Tibial artery (tissue), 4 donors: ENCODE data around the gene TAF1A.

Source experiments
- DNase-seq, 2 donors: peaks; one replicate each; pipeline ENCODE4 v3.0.0-alpha.2; 2019
- H3K27ac ChIP-seq, 2 donors: fragments of 200-600 bp; sonication (generic) in 1 of 2; 1 replicate in 1 of 2; 2 replicates in 1 of 2; pipeline ENCODE4 v1.5.1; 2018 to 2019; ENCODE audit warnings: mild to moderate bottlenecking in 1 of 2
- H3K27me3 ChIP-seq, 2 donors: fragments of 200-600 bp; sonication (generic) in 1 of 2; one replicate each; pipeline versions ENCODE4 v1.5.1 to v1.6.0; 2016 to 2019
- H3K36me3 ChIP-seq, 3 donors: fragments of 200-600 bp; sonication (generic) in 2 of 3; one replicate each; pipeline ENCODE4 v1.5.1; 2016 to 2019; ENCODE audit warnings: mild to moderate bottlenecking in 2 of 3
- H3K4me1 ChIP-seq, 4 donors: fragments of 200-600 bp; sonication (generic) in 2 of 4; 1 replicate in 3 of 4; 2 replicates in 1 of 4; pipeline ENCODE4 v1.5.1; 2016 to 2019
- H3K4me3 ChIP-seq, 2 donors: fragments of 200-600 bp; sonication (generic) in 1 of 2; 1 replicate in 1 of 2; 2 replicates in 1 of 2; pipeline ENCODE4 v1.5.1; 2018 to 2019; ENCODE audit warnings: mild to moderate bottlenecking in 2 of 2
- H3K9me3 ChIP-seq, 3 donors: fragments of 200-600 bp; sonication (generic) in 1 of 3; one replicate each; pipeline ENCODE4 v1.5.1; 2016 to 2019
- intact Hi-C: fragments of 100-400 bp; cut with DNase I; formaldehyde crosslinking; loops from one replicate; pipeline ENCODE4 v1.15.0; 2023; ENCODE audit warnings: low total_unique reads
- TF ChIP-seq, protein P1 (sequence below), 2 experiments: fragments of 200-600 bp in 1 of 2; fragments of 450-650 bp in 1 of 2; IDR thresholded peaks; one replicate each; pipeline ENCODE4 v1.5.1; 2017 to 2019; ENCODE audit warnings: antibody characterized with exemption in 2 of 2, mild to moderate bottlenecking in 1 of 2, moderate library complexity in 1 of 2

TAF1A gene

DNA sequence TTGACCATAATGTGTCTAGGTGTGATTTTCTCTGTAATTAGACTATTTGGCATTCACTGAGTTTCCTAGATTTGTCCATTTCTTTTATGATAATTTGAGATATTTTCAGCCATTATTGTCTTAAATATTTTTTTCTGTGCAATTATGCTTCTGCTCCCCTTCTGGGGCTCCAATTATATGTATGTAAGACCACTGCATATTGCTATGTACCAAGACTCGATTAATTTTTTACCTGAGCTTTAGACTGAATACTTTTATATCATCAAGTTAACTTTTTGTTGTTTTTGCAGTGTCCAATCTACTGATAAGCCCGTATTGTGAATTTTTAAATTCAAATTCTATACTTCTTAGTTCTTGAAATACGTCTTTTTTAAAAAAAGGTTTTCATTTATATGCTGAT is 5.1 kb upstream of the TAF1A start:
- H3K27ac ChIP-seq = no peak overlapping the region
- H3K4me1 ChIP-seq = peaks cover 0 to 9% (median 5%) of the 10 kb centered on the region in 4 donors
- H3K4me3 ChIP-seq = no peak overlapping the region
- no peaks in the 10 kb centered on the region for H3K27me3 ChIP-seq
- TF ChIP-seq, protein P1, sequence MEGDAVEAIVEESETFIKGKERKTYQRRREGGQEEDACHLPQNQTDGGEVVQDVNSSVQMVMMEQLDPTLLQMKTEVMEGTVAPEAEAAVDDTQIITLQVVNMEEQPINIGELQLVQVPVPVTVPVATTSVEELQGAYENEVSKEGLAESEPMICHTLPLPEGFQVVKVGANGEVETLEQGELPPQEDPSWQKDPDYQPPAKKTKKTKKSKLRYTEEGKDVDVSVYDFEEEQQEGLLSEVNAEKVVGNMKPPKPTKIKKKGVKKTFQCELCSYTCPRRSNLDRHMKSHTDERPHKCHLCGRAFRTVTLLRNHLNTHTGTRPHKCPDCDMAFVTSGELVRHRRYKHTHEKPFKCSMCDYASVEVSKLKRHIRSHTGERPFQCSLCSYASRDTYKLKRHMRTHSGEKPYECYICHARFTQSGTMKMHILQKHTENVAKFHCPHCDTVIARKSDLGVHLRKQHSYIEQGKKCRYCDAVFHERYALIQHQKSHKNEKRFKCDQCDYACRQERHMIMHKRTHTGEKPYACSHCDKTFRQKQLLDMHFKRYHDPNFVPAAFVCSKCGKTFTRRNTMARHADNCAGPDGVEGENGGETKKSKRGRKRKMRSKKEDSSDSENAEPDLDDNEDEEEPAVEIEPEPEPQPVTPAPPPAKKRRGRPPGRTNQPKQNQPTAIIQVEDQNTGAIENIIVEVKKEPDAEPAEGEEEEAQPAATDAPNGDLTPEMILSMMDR (IDR thresholded peaks at IDR 0.05) = no peak
- H3K9me3 ChIP-seq = no peaks in the 10 kb centered on the region
- intact Hi-C loops = no loop called here
- no peaks in the 10 kb centered on the region for H3K36me3 ChIP-seq
- DNase-seq = no peak

DNA sequence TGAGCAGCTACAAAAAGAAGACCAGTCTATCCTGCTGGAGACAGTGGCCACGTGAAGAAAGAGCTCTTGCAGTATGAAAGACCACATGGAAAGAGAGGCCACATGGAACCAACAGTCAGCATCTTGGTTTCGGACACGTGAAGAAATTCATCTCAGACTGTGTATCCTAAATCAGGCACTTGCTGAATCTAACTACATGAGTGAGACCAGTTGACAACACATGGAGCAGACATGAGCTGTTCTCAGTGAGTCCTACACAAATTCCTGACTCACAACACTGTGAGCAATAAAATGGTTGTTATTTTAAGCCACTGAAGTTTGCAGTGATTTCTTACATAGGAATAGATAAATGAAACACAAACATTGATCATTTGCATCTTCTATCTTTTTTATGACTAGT is 2.4 kb upstream of the TAF1A start:
- TF ChIP-seq, protein P1 (IDR thresholded peaks at IDR 0.05) = no peak
- intact Hi-C loops = no loop called here
- Histone ChIP-seq H3K9me3 (no peaks in the 10 kb centered on the region), H3K36me3 (peaks cover 0 to 4% (median 0%) of the 10 kb centered on the region in 3 donors), H3K27ac (no peak overlapping the region), H3K27me3 (no peaks in the 10 kb centered on the region), H3K4me3 (no peak overlapping the region), H3K4me1 (peaks cover 0 to 22% (median 15%) of the 10 kb centered on the region in 4 donors)
- no peak for DNase-seq

DNA sequence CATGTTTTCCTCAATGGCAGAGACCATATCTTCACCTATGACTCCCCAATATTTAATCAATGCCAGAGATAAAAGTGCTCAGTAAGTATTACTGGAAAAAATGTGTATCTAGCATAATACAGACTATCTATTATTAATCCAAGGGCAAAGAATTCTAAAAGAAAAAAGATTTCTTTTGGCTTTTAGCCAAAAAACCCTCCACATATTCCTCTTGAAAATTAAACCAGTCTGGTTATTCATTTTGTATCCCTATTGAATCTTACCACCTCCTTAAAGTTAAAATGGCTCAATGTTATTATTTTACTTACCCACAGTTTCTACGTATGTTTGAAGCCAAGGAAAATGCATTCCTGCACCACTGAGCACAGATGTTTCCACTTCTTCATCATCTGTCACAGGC is 1.6 kb downstream of the TAF1A start:
- DNase-seq = no peak
- Histone ChIP-seq H3K27ac (no peak overlapping the region), H3K4me1 (peaks cover 0 to 36% (median 17%) of the 10 kb centered on the region in 4 donors), H3K4me3 (no peak overlapping the region), H3K36me3 (peaks cover 0 to 20% (median 13%) of the 10 kb centered on the region in 3 donors), H3K27me3 (no peaks in the 10 kb centered on the region), H3K9me3 (no peaks in the 10 kb centered on the region)
- TF ChIP-seq, protein P1 (IDR thresholded peaks at IDR 0.05) = no peak
- intact Hi-C loops = no loop called here

DNA sequence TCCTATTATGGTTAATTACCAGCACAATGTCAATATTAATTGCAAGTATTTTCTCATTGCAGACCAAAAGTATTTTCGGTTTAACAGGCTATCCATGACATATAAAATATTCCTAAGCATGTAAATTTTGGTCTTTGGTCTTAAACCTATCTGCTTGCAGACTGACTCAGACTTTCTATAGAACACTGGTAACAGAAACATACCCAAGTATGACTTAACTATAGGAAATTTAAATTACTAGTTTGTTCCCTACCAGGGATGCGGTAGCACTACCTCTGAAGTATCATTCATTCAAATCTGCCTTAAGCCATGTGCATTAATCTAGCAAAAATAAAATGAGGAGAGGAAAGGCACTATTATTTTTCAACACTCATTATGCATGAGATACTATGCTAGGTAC is 2.9 kb downstream of the TAF1A start:
- intact Hi-C loops = no loop called here
- Histone ChIP-seq H3K27me3 (no peaks in the 10 kb centered on the region), H3K4me3 (no peak overlapping the region), H3K4me1 (peaks cover 0 to 39% (median 17%) of the 10 kb centered on the region in 4 donors), H3K27ac (no peak overlapping the region), H3K36me3 (peaks cover 0 to 28% (median 14%) of the 10 kb centered on the region in 3 donors), H3K9me3 (no peaks in the 10 kb centered on the region)
- no peak for DNase-seq
- TF ChIP-seq, protein P1 (IDR thresholded peaks at IDR 0.05) = no peak

DNA sequence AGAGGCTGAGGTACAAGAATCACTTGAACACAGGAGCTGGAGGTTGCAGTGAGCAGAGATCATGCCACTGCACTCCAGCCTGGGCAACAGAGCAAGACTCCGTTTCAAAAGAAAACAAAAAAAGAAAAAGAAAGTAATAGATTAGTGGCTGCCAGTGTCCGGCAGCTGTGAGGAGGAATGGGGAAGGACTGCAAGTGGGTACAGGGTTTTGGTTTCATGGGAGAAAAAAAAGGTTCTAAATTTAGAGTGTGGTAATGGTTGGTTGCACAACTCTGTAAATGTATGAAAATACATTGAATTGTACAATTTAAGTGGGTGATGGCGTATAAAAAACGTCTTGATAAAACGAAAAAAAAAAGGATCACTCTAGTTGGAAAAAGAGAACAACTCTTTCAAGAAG is 6.7 kb downstream of the TAF1A start:
- intact Hi-C loops = no loop called here
- no peak overlapping the region for H3K4me3 ChIP-seq
- H3K36me3 ChIP-seq = peaks cover 0 to 35% (median 14%) of the 10 kb centered on the region in 3 donors
- no peaks in the 10 kb centered on the region for H3K9me3 ChIP-seq
- no peak overlapping the region for H3K27ac ChIP-seq
- DNase-seq = no peak
- TF ChIP-seq, protein P1 (IDR thresholded peaks at IDR 0.05) = no peak
- H3K27me3 ChIP-seq = no peaks in the 10 kb centered on the region
- peaks cover 0 to 19% (median 3%) of the 10 kb centered on the region in 4 donors for H3K4me1 ChIP-seq
